ENCODE measurements around the gene CCDC50. TPM values are rescaled to one million over a fixed set of nuclear protein-coding genes. Genes with fewer than 3 reads are reported as not detected.

CCDC50 gene
- total RNA-seq, 2 experiments from 2014 or later: 13.6 to 15.4 TPM

Other genes starting within 250 kb of the CCDC50 start
- gene OSTN, start 130.2 kb upstream of the CCDC50 start, total RNA-seq: not detected
- gene UTS2B, start 1.1 kb downstream of the CCDC50 start, total RNA-seq: not detected
- not detected for gene PYDC2, start 131.8 kb downstream of the CCDC50 start, total RNA-seq

Data from activated CD4-positive, alpha-beta memory T cell treated with anti-CD3 and anti-CD28 coated beads for 36 hours (primary cell).